ENCODE data around the gene UPK1A.
"Not testable (repeated sequence)": the region's sequence is repeated elsewhere in the genome, so short reads cannot be mapped to it uniquely, and the experiment has no call there.

UPK1A gene

GRCh38 chr19:35719402-35720162 lies 53.3 kb downstream of the UPK1A start:
- DNase-seq: no peak

GRCh38 chr19:35720163-35720524 lies 53.8 kb downstream of the UPK1A start:
- no peak for DNase-seq

- DNase-seq: no peak
Measured at GRCh38 chr19:35720648-35721047, 54.3 kb downstream of the UPK1A start.

- no peak for DNase-seq
Measured at GRCh38 chr19:35721374-35721773, 55.1 kb downstream of the UPK1A start.

GRCh38 chr19:35722461-35722860 lies 56.1 kb downstream of the UPK1A start:
- no peak for DNase-seq

GRCh38 chr19:35722897-35723296 lies 56.6 kb downstream of the UPK1A start:
- no peak for DNase-seq

GRCh38 chr19:35723671-35724070 lies 57.4 kb downstream of the UPK1A start:
- DNase-seq: no peak

GRCh38 chr19:35724132-35724531 lies 57.8 kb downstream of the UPK1A start:
- not testable (repeated sequence) for DNase-seq

- DNase-seq: no peak
Measured at GRCh38 chr19:35724560-35724959, 58.2 kb downstream of the UPK1A start.

- DNase-seq: no peak
Measured at GRCh38 chr19:35725216-35725861, 59.0 kb downstream of the UPK1A start.

GRCh38 chr19:35727053-35727955 lies 61.0 kb downstream of the UPK1A start:
- no peak for DNase-seq

Data from KG1 (cell line).